IMR-90 (cell line): ENCODE measurements around the gene KDM3B. TPM values are rescaled to one million over a fixed set of nuclear protein-coding genes. Genes with fewer than 3 reads are reported as not detected.

Experiments used
- ATAC-seq: fragments of 200-7000 bp; cut with Tn5 transposase; 2 replicates; pipeline ENCODE4 v1.9.1; 2020; ENCODE audit warnings: low read depth, mild to moderate bottlenecking, moderate library complexity
- BruUV-seq: library from RNA; stranded (reverse); fragments of 400-500 nt; replicated peaks from 2 replicates; lab custom pipeline; 2021; lab: Mats Ljungman, UMichigan
- CTCF ChIA-PET: fragments of 300-600 bp; formaldehyde crosslinking; extraction: SDS; loops from one replicate; lab custom pipeline; 2021; ENCODE audit warnings: antibody characterized with exemption; lab: Yijun Ruan, JAX
- POLR2A ChIA-PET: fragments of 300-600 bp; sonication (Branson Sonifier 250); formaldehyde crosslinking; loops from one replicate; lab custom pipeline; 2022; ENCODE audit warnings: antibody characterized with exemption; ENCODE audit not compliant: unreplicated experiment; lab: Charles Lee
- DNase-seq: peaks from one replicate; pipeline ENCODE4 v3.0.0; 2013
- H2AFZ ChIP-seq: replicated peaks from 2 replicates; pipeline ENCODE3; 2013; ENCODE audit warnings: low read length, mild to moderate bottlenecking; ENCODE audit not compliant: poor library complexity
- H2AK5ac ChIP-seq: 2 replicates; pipeline ENCODE4 v1.6.1; 2013; ENCODE audit warnings: low read depth, low read length, inconsistent platforms
- H2AK9ac ChIP-seq: replicated peaks from 2 replicates; pipeline ENCODE3; 2013; ENCODE audit warnings: mild to moderate bottlenecking, low read depth, low read length, moderate library complexity; ENCODE audit not compliant: poor library complexity
- H2BK120ac ChIP-seq: 2 replicates; pipeline ENCODE4 v1.6.1; 2013; ENCODE audit warnings: low read depth, low read length, inconsistent platforms
- H2BK15ac ChIP-seq: 3 replicates; pipeline ENCODE4 v1.6.1; 2013; ENCODE audit warnings: low read depth, low read length, inconsistent platforms
- H2BK20ac ChIP-seq: 2 replicates; pipeline ENCODE4 v1.6.1; 2013; ENCODE audit warnings: low read depth, mild to moderate bottlenecking, inconsistent platforms, low read length, moderate library complexity
- H2BK5ac ChIP-seq: 2 replicates; pipeline ENCODE4 v1.6.1; 2013; ENCODE audit warnings: mild to moderate bottlenecking, low read depth, low read length, inconsistent platforms; ENCODE audit not compliant: poor library complexity, severe bottlenecking
- H3K14ac ChIP-seq: replicated peaks from 2 replicates; pipeline ENCODE4 v1.6.1; 2013; ENCODE audit warnings: low read depth, low read length, inconsistent platforms
- H3K18ac ChIP-seq: 2 replicates; pipeline ENCODE4 v1.6.1; 2013; ENCODE audit warnings: low read depth, low read length, control low read depth
- H3K23ac ChIP-seq: 2 replicates; pipeline ENCODE4 v1.6.1; 2013; ENCODE audit warnings: low read depth, low read length, inconsistent platforms
- H3K27ac ChIP-seq: 2 replicates; pipeline ENCODE4 v1.5.1; 2013; ENCODE audit warnings: mild to moderate bottlenecking, control low read depth, low read length; ENCODE audit not compliant: insufficient read depth
- H3K27me3 ChIP-seq: 2 replicates; pipeline ENCODE4 v1.6.1; 2013; ENCODE audit warnings: low read length; ENCODE audit not compliant: control insufficient read depth, insufficient read depth
- H3K36me3 ChIP-seq: 2 replicates; pipeline ENCODE4 v1.6.1; 2013; ENCODE audit warnings: low read length, mixed read lengths; ENCODE audit not compliant: control insufficient read depth, insufficient read depth
- H3K4ac ChIP-seq: 2 replicates; pipeline ENCODE4 v1.6.1; 2013; ENCODE audit warnings: low read depth, low read length, inconsistent platforms
- H3K4me1 ChIP-seq: 2 replicates; pipeline ENCODE4 v1.6.1; 2013; ENCODE audit warnings: low read length, mixed read lengths; ENCODE audit not compliant: control insufficient read depth, insufficient read depth
- H3K4me2 ChIP-seq: 2 replicates; pipeline ENCODE4 v1.6.1; 2013; ENCODE audit warnings: low read depth, mild to moderate bottlenecking, control low read depth, low read length, moderate library complexity
- H3K4me3 ChIP-seq: 2 replicates; pipeline ENCODE4 v1.5.1; 2013; ENCODE audit warnings: low read depth, mild to moderate bottlenecking, control low read depth, low read length, moderate library complexity; ENCODE audit not compliant: insufficient read depth
- H3K56ac ChIP-seq: 2 replicates; pipeline ENCODE4 v1.6.1; 2013; ENCODE audit warnings: low read length, inconsistent platforms; ENCODE audit not compliant: insufficient read depth; ENCODE audit errors: extremely low read depth
- H3K79me1 ChIP-seq, 2 experiments: 2 replicates each; pipeline ENCODE4 v1.6.1; 2013; ENCODE audit warnings: low read length in 2 of 2, inconsistent platforms in 1 of 2, low read depth in 1 of 2
- H3K9ac ChIP-seq: 2 replicates; pipeline ENCODE4 v1.6.1; 2013; ENCODE audit warnings: low read depth, low read length, control low read depth
- H3K9me1 ChIP-seq: 2 replicates; pipeline ENCODE4 v1.6.1; 2013; ENCODE audit warnings: low read length, inconsistent platforms; ENCODE audit not compliant: insufficient read depth
- H3K9me3 ChIP-seq: 2 replicates; pipeline ENCODE4 v1.6.1; 2013; ENCODE audit warnings: low read length; ENCODE audit not compliant: control insufficient read depth, insufficient read depth
- H4K20me1 ChIP-seq: 2 replicates; pipeline ENCODE4 v1.6.1; 2013; ENCODE audit warnings: low read length, inconsistent platforms; ENCODE audit not compliant: insufficient read depth
- H4K5ac ChIP-seq: 2 replicates; pipeline ENCODE4 v1.6.1; 2013; ENCODE audit warnings: mild to moderate bottlenecking, low read depth, low read length, control low read depth
- H4K8ac ChIP-seq, 2 experiments: 2 replicates each; pipeline ENCODE4 v1.6.1; 2013; ENCODE audit warnings: low read depth in 2 of 2, low read length in 2 of 2, control low read depth in 1 of 2, inconsistent platforms in 1 of 2
- H4K91ac ChIP-seq: 2 replicates; pipeline ENCODE4 v1.6.1; 2013; ENCODE audit warnings: low read depth, low read length, inconsistent platforms; ENCODE audit not compliant: insufficient read depth
- BHLHE40 ChIP-seq: fragments of 150-350 bp; IDR thresholded peaks from 2 replicates; pipeline ENCODE4 v1.6.1; 2016; ENCODE audit warnings: mild to moderate bottlenecking, low read depth, low read length
- CEBPB ChIP-seq: IDR thresholded peaks from 2 replicates; pipeline ENCODE4 v1.6.1; 2012; ENCODE audit warnings: low read depth, low read length, improper control_type of control experiment
- POLR2A ChIP-seq: IDR thresholded peaks from 2 replicates; pipeline ENCODE4 v1.6.1; 2012; ENCODE audit warnings: mild to moderate bottlenecking, low read depth, low read length
- RFX5 ChIP-seq: IDR thresholded peaks from 2 replicates; pipeline ENCODE4 v1.8.0; 2012; ENCODE audit warnings: low read depth, mild to moderate bottlenecking, low read length, moderate library complexity
- SMC3 ChIP-seq: fragments of 150-350 bp; IDR thresholded peaks from 2 replicates; pipeline ENCODE4 v1.6.1; 2016; ENCODE audit warnings: low read depth, mild to moderate bottlenecking, antibody characterized with exemption, low read length, moderate library complexity
- WGBS, 2 experiments: methylation state at CpG; one replicate each; pipeline versions ENCODE4 v1.1.5 to v1.1.7; 2013; ENCODE audit warnings: missing lambda C conversion rate in 2 of 2; ENCODE audit not compliant: insufficient read length in 1 of 2; ENCODE audit errors: extremely low coverage in 2 of 2; 5-methylcytosine and 5-hydroxymethylcytosine counted together
- dilution Hi-C: fragments of 300-500 bp; cut with HindIII; formaldehyde crosslinking; loops from one replicate; pipeline ENCODE4 v1.14.3; 2018; ENCODE audit warnings: low sequenced_read_pairs; ENCODE audit not compliant: unreplicated experiment
- in situ Hi-C: fragments of 300-500 bp; cut with MboI; formaldehyde crosslinking; loops from 3 replicates; pipeline ENCODE4 v1.14.3; 2019; ENCODE audit warnings: low sequenced_read_pairs, inconsistent platforms, mixed read lengths
- intact Hi-C: fragments of 100-400 bp; cut with micrococcal nuclease; formaldehyde crosslinking; loops from 2 replicates; pipeline ENCODE4 v1.10.0; 2022
- polyA plus RNA-seq, 3 experiments: library from polyadenylated mRNA; depleted of rRNA; stranded (reverse); fragments of >200 nt; gene quantifications; 2 replicates each; pipeline ENCODE4 v1.2.3, GENCODE V29; 2012; ENCODE audit warnings: low replicate concordance in 1 of 3
- total RNA-seq: library from RNA; depleted of rRNA; stranded (reverse); fragments of >200 nt; gene quantifications from 2 replicates; pipeline ENCODE4 v1.2.3, GENCODE V29; 2012
- TF ChIP-seq, protein P1 (sequence below): conservative IDR thresholded peaks from 2 replicates; pipeline ENCODE4 v1.5.1; 2012; ENCODE audit warnings: mild to moderate bottlenecking, low read depth, low read length, improper control_type of control experiment

Gene KDM3B
- total and polyA plus RNA-seq, 2 of the 4 experiments (the other 2 are of a cell fraction) = 19.4 to 35.8 TPM

DNA sequence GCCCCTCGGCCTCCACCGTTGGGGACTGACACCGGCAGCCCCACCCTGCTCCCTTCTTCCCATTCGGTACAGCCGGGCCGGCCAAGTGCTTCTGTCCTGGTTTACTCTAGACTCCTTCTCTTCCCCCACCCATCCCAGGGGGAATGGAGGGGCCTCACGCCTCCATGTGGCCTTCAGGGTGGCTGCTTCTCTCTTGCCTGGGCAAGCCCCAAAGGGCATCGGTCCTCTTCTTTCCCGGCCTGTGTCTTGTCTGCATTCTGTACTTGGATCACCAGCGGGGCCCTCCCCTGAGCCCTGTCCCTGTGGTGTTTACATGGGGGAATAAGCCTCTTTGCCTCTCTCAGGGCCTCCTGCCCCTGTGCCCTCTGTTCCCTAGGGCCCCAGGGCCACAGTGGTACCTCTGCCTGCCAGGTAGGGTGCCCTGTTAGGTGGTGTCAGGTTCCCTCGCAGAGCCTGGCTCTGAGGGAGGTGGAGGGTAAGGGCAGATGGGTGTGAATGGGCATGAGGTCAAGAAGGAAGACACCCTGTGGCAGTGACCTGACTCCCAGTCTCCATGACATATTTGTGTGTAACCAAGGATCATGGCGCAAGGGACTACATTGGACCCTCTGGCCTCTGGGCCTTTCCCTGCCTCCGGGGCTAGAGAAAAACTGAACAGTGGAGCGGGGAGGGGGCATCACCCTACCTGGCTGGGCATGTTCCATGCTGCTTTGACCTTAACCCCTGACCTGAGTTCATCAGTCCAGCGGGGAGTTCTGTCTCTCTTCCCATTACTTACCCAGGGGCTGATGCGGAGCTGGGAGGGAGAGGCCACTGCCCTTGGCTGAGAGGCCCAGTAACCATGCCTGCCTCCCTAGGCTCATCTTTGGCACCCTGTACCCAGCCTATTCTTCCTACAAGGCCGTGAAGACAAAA is 87.9 kb downstream of the KDM3B start:
- H2AK5ac ChIP-seq = peak overlapping the region; percentile 82
- peaks cover 9% of the 10 kb centered on the region; the same call in 1 of the 2 replicates for H3K4me1 ChIP-seq
- TF ChIP-seq CEBPB (no peak), RFX5 (no peak), POLR2A (no peak), BHLHE40 (no peak), SMC3 (no peak)
- TF ChIP-seq, protein P1, sequence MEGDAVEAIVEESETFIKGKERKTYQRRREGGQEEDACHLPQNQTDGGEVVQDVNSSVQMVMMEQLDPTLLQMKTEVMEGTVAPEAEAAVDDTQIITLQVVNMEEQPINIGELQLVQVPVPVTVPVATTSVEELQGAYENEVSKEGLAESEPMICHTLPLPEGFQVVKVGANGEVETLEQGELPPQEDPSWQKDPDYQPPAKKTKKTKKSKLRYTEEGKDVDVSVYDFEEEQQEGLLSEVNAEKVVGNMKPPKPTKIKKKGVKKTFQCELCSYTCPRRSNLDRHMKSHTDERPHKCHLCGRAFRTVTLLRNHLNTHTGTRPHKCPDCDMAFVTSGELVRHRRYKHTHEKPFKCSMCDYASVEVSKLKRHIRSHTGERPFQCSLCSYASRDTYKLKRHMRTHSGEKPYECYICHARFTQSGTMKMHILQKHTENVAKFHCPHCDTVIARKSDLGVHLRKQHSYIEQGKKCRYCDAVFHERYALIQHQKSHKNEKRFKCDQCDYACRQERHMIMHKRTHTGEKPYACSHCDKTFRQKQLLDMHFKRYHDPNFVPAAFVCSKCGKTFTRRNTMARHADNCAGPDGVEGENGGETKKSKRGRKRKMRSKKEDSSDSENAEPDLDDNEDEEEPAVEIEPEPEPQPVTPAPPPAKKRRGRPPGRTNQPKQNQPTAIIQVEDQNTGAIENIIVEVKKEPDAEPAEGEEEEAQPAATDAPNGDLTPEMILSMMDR = no peak
- H3K4me3 ChIP-seq = no peak overlapping the region
- H2AK9ac ChIP-seq = peak overlapping the region; percentile 83
- no peak overlapping the region for H4K91ac ChIP-seq
- H4K20me1 ChIP-seq = 0 out of 2 replicates have a peak, but pooled peaks cover 6% of the 10 kb centered on the region
- in situ Hi-C loops (no loop called here), dilution Hi-C loops (no loop called here), intact Hi-C loops (no loop called here)
- no peaks in the 10 kb centered on the region for H3K27me3 ChIP-seq
- peaks cover 7% of the 10 kb centered on the region; the same call in 1 of the 2 replicates for H3K9me1 ChIP-seq
- no peak overlapping the region; the same call in 1 of the 2 replicates for H3K4ac ChIP-seq
- H3K23ac ChIP-seq = 0 out of 2 replicates have a peak overlapping the region, but pooled peaks have one; percentile 38
- no peaks in the 10 kb centered on the region for H3K9me3 ChIP-seq
- H3K18ac ChIP-seq = no peak overlapping the region
- H2AFZ ChIP-seq = peak overlapping the region; percentile 92
- 76% methylated on average over 4 of the region's 17 CpGs; no CpG with 5 or more reads in 1 of the 2 experiments for WGBS, 2 experiments
- no peak overlapping the region for H2BK20ac ChIP-seq
- H3K79me1 ChIP-seq = peaks cover 0 to 8% of the 10 kb centered on the region in 2 experiments; a peak in 2 of 4 replicates
- CTCF ChIA-PET = interaction anchor here (1.0 to 1.2 kb wide), 2 partner anchors 63 to 103 kb away, joined by 3 read pairs; no protein-coding TSS in a partner anchor
- no peak overlapping the region; the same call in 1 of the 2 replicates for H3K4me2 ChIP-seq
- no peak overlapping the region; the same call in 1 of the 2 replicates for H3K56ac ChIP-seq
- peak overlapping the region in 1 of 2 experiments; percentile 75; a peak in 2 of 4 replicates for H4K8ac ChIP-seq
- no peak overlapping the region for H2BK5ac ChIP-seq
- H2BK15ac ChIP-seq = no peak overlapping the region
- no peak overlapping the region for H2BK120ac ChIP-seq
- H3K14ac ChIP-seq = 0 out of 2 replicates have a peak overlapping the region, but pooled peaks have one; percentile 76
- no peak overlapping the region for H3K27ac ChIP-seq
- DNase-seq (no peak), ATAC-seq (no peak)
- H3K9ac ChIP-seq = no peak overlapping the region
- POLR2A ChIA-PET = no interaction called here
- no TSS peak for BruUV-seq
- H4K5ac ChIP-seq = no peak overlapping the region
- peaks cover 7% of the 10 kb centered on the region for H3K36me3 ChIP-seq
